Hematopoietic multipotent progenitor cell treated with erythropoietin and hydrocortisone succinate and interleukin-3 and kit ligand, for 17 days (in vitro differentiated cells): Measurements from ENCODE around the gene KIF23.

ENCODE experiments used
- DNase-seq: peaks from one replicate; pipeline ENCODE4 v3.0.0-alpha.2; 2015; ENCODE audit warnings: low spot score

The KIF23 gene

DNA sequence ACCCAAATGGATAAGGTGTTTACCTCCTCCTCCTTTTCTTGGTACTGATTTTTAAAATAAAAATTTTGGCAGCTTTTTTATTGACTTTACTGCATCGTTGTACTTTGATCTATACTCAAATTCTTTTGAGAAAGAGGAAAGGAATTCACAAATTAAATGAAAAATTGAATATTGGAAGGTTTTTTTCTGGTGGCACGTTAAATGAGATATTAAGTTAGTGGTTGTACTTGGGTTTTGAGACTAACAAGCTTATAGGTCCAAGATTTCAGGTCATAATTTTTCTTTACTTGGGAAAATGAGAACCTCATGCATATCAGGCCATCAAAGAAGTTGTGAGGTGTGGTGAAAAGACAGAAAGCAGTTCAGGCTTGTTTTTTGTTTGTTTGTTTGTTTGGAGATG lies 52.6 kb downstream of the KIF23 start:
- no peak for DNase-seq

- no peak for DNase-seq
These were observed 53.5 kb downstream of the KIF23 start for GRCh38 chr15:69467636-69468035.

- no peak for DNase-seq
These were observed 54.3 kb downstream of the KIF23 start for GRCh38 chr15:69468241-69469121.

GRCh38 chr15:69469467-69470201 lies 55.5 kb downstream of the KIF23 start:
- DNase-seq, result no peak

GRCh38 chr15:69472046-69472445 lies 57.9 kb downstream of the KIF23 start:
- no peak for DNase-seq

DNA sequence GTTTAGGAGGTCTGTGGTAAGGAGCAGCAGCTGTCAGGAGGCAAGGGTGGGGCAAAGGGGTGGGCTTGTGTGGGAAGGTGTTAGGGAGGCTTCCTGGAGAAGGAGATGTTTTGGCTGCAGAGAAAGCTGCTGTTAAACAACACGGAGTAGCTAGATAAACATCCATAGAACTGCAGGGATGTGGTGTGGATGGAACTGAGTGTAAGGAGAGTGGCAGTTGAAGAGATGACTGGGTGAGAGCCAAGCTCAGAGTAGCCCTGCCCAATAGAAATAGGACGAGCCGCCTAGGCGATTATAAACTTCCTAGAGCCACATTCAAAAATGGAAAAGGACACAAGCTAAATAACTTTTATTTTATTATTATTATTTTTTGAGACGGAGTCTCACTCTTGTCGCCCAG lies 58.4 kb downstream of the KIF23 start:
- DNase-seq, result no peak

DNA sequence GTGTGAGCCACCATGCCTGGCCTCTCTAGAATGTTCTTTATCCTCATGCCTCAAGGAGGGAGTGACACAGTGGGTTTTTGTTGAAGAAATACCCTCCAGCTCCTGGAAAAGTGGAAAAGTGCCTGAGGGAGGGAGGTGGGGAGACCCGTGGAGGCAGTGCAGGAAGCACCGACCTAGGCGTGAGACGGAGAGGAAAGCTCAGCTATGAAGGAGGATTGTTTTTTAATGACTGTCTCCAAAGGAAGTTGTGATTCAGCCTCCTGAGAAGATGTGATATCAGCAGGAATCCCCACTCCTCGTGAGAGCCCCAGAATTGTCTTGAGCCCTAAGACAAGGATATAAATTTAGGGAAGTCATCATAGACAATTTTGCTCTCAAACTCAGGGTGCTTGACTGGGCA lies 60.1 kb downstream of the KIF23 start:
- no peak for DNase-seq

DNA sequence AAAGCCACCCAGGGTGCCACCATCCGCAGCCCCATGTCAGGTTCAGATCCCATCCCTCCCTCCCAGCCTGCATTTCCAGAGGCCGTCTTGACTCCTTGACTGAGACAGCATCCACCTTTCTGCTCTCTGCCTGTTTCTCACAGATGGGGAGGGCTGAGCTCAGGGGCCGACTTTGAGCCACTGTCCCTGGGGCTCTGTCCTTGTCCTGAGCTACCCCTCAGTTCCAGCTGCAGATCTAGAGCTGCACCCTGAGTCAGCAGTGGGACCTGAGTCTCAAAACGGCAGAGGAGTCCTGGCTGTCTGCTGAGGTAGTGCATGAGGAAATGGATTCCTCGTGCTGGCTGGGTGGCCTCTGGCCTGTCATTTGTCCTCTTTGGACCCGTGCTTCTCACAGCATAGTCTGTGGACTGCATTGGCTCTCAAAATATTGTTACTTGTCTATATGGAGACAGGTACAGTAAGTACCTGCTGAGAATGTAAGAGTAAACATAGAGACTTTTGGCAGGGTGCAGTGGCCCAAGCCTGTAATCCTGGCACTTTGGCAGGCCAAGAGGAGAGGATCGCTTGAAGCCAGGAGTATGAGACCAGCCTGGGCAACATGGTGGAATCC lies 60.8 kb downstream of the KIF23 start:
- DNase-seq, result no peak

- DNase-seq, result peak; percentile 64
These were observed 61.7 kb downstream of the KIF23 start for GRCh38 chr15:69475769-69476358.

GRCh38 chr15:69476704-69477473 lies 62.7 kb downstream of the KIF23 start:
- DNase-seq, result no peak

DNA sequence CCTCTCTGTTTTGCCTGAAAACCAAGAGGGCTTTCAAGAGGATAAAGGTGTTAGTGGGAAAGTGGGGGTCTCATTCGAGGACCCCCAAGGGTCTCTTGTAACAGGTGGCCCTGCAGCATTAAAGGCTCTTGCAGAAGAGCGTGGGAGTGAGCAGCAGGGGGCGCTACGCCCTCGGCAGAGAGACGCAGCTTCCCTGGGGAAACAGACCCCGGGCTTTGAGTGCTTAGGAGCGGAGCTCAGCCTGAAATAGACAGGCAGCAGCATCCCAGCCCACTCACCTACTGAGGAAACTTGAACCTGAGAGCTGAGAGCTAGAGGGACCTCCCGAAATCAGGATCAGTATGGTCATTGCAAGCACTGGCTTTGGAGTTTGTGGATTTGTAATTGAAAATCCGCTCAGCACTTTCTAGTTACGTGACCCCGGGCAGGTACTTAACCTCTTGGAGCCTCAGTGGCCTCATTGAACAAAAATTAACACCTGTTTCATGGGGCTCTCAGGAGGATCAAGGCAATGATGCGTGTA lies 64.2 kb downstream of the KIF23 start:
- DNase-seq, result peak; percentile 40

DNA sequence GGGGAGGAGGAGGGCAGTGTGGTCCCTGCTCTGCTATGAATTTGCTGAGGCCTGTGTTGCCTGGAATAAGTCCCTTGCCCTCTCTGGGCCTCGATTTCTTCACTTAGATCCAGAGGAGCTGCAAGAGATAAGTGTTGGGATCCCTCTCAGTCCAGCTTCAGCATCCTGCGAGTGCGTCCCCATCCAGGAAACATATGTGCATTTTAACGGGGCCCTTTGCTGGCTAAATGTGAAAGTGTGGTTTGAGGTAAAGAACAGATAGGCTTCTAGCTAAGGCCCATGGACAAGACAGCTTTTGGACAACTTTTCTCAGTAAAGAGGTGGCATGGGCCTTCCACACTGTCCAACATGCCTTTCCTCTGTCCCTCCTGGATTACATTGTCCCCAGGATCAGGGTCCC lies 64.9 kb downstream of the KIF23 start:
- DNase-seq, result no peak

DNA sequence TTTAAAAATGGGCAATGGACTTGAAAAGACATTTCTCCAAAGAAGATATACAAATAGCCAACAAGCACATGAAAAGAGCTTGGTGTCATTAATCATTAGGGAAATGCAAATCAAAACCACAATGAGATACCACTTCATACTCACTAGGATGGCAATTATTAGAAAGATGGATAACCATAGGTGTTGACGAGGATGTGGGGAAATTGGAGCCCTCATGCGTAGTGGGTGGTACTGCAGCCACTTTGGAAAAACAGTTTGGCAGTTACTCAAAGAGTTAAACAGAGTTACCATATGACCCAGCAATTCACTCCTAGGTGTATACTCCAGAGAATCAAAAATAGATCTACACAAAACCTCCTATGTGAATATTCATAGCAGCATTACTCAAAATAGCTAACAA lies 65.8 kb downstream of the KIF23 start:
- no peak for DNase-seq

GRCh38 chr15:69480932-69481331 lies 66.8 kb downstream of the KIF23 start:
- no peak for DNase-seq

GRCh38 chr15:69482686-69483256 lies 68.6 kb downstream of the KIF23 start:
- DNase-seq, result no peak

DNA sequence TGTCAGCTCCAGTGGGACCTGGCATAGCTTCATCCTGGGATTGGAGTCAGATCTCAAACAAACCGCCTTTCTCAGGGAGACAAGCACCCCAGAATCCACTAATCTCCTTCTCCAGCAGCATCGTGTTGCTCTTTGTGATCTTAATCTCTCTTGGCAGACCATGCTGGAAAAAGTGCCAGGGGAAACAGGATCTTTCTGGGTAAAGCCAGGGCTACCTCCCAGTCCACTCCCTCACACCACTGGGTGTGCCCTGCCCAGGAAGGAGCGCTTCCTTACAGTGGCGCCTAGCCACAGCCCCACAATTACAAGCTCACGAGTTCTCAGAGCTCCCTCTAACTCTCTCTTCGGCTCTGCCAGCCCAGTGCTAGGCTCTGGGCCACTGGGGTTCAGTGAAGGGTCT lies 70.7 kb downstream of the KIF23 start:
- no peak for DNase-seq

DNA sequence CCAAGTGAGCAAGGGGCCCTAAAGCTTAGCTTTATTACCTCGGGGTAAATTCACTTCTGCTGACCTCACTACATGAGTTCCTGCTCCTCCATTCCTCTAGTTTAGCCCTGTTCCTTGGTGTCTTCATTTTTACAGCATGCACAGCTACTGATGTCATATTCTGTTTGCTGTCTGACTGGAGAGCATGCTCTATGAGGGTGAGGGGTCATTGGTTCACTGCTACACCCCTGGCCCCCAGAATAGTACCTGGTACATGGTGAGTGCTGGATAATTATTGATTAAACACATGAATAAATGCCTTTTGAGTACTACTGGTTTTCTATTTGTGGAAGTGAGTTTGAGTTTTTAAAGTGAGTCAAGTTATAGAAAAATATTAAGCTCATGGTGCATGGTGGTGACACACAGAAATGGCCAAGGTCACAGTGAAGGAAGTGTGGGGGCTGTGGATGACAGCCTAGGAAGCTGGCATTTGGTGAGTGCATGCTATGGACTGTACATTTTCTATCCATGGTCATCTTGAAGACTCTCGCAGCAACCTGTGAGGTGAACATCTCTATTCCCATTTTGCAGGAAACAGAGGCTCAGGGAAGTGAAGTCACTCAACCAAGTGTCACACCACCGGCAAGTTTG lies 72.4 kb downstream of the KIF23 start:
- no peak for DNase-seq

- no peak for DNase-seq
These were observed 75.0 kb downstream of the KIF23 start for GRCh38 chr15:69489073-69489571.

DNA sequence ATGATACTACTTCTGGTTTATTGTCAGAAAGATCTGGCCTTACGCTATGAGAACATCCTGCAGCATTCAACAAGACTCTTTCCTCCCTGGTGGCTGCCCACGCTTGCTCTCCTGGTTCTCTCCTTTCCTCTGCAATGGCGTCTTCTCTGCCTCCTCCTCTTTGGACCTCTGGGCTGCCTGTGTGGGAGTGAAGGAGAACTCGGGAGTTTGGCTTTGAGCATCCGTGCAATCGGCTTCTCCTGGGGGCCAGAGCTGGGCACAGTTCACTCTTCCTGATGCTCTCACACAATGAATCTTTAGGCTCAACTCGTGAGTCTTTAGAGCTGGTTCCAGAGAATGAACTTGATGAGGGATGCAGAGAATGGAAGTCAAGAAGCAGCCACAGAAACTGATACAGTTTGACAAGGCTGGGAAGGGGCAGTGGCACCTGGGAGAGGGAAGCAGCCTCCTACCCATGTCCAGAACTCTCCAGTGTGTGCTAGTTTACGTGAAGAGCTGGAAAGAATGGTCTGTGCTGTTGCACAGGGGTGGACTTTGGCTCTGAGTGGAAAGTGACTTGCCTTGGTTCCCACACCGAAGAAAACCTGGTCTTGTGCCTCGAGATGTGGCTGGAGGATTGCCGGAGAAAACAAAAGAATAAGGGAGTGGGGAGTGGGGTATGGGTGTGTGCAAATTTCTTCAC lies 76.3 kb downstream of the KIF23 start:
- DNase-seq, result no peak

DNA sequence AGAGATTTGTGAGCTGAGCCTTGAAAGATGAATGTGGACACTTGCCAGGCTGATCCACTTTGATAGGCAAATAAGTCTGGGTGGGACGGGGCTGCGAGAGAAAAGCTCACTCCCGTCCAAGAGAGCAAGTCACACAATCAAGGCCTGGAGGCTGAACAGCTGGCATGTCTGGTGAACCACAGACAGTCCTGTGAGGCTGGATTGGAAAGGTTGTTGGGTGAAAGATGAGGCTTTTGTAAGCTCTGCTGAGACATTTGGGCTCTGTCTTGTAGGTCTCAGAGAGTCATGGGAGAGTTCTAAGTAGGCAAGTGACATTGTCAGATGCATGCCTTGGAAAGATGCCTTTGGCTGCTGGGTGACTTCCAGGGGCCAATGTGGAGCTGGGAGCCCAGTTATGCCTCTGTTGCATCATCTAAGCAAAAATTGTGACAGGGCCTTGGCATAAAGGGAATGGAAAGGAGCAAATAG lies 76.9 kb downstream of the KIF23 start:
- no peak for DNase-seq
